NCI-H2227 (cell line): ENCODE measurements around the gene RAP1GAP2.
"Not testable (repeated sequence)": the region's sequence is repeated elsewhere in the genome, so short reads cannot be mapped to it uniquely, and the experiment has no call there.

ENCODE experiments used
- DNase-seq: peaks from one replicate; lab custom pipeline; 2025; ENCODE audit not compliant: unreplicated experiment; lab: John Stamatoyannopoulos, UW

The RAP1GAP2 gene

GRCh38 chr17:2796164-2797125 lies at the start of gene RAP1GAP2:
Gene RAP1GAP2, plus strand, starts transcription at chr17:2796438. Its CDS starts 90 bp downstream, at chr17:2796528.
- DNase-seq, result no peak

- DNase-seq, result peak; percentile 66
Measured at GRCh38 chr17:2749058-2749783, 47.0 kb upstream of the RAP1GAP2 start, which contains the start of gene CCDC92B. Gene CCDC92B, minus strand, starts transcription at chr17:2749652. Its CDS starts 14,507 bp downstream, at chr17:2735145.

GRCh38 chr17:2749784-2750181 lies 46.5 kb upstream of the RAP1GAP2 start:
- peak; percentile 77 for DNase-seq

GRCh38 chr17:2750721-2751120 lies 45.5 kb upstream of the RAP1GAP2 start:
- no peak for DNase-seq

GRCh38 chr17:2751491-2751890 lies 44.7 kb upstream of the RAP1GAP2 start:
- DNase-seq, result no peak

GRCh38 chr17:2755891-2756724 lies 40.1 kb upstream of the RAP1GAP2 start:
- no peak for DNase-seq

GRCh38 chr17:2758870-2759269 lies 37.4 kb upstream of the RAP1GAP2 start:
- no peak for DNase-seq

GRCh38 chr17:2770129-2770528 lies 26.1 kb upstream of the RAP1GAP2 start:
- no peak for DNase-seq

GRCh38 chr17:2775206-2775605 lies 21.0 kb upstream of the RAP1GAP2 start:
- no peak for DNase-seq

- peak; percentile 76 for DNase-seq
Measured at GRCh38 chr17:2776589-2777241, 19.5 kb upstream of the RAP1GAP2 start.

- no peak for DNase-seq
Measured at GRCh38 chr17:2777242-2777867, 18.9 kb upstream of the RAP1GAP2 start.

GRCh38 chr17:2778489-2778888 lies 17.7 kb upstream of the RAP1GAP2 start:
- DNase-seq, result no peak

- DNase-seq, result no peak
Measured at GRCh38 chr17:2779545-2779944, 16.7 kb upstream of the RAP1GAP2 start.

- no peak for DNase-seq
Measured at GRCh38 chr17:2780256-2780655, 16.0 kb upstream of the RAP1GAP2 start.

- no peak for DNase-seq
Measured at GRCh38 chr17:2780931-2781454, 15.2 kb upstream of the RAP1GAP2 start.

- not testable (repeated sequence) for DNase-seq
Measured at GRCh38 chr17:2781598-2781997, 14.6 kb upstream of the RAP1GAP2 start.

GRCh38 chr17:2782055-2782454 lies 14.2 kb upstream of the RAP1GAP2 start:
- peak; percentile 14 for DNase-seq

- DNase-seq, result no peak
Measured at GRCh38 chr17:2783310-2784030, 12.8 kb upstream of the RAP1GAP2 start.

GRCh38 chr17:2784864-2785263 lies 11.4 kb upstream of the RAP1GAP2 start:
- DNase-seq, result no peak
